Measurements from ENCODE around the gene FREM3.
"Not testable (repeated sequence)": the region's sequence is repeated elsewhere in the genome, so short reads cannot be mapped to it uniquely, and the experiment has no call there.

Gene FREM3

DNA sequence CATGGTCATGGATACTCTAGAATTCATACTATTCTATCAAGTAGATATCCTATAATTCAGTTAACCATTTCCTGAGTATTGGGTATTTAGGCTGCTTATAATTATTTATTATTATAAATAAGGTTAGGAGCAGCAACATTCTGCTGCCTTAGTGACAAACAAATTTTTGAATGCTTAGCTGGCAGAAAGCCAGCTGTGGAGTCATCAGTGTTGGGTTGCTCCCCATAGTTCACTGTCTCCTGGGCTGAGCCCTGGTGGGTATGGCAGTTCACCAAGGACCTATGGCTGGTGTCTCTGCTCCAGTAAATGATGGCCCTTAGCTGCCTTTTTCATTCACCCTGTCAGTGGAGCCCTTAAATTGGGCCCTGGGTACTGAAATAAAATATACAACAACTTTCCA is 125.1 kb downstream of the FREM3 start:
- DNase-seq, result peak in 1 of 2 experiments; percentile 2

DNA sequence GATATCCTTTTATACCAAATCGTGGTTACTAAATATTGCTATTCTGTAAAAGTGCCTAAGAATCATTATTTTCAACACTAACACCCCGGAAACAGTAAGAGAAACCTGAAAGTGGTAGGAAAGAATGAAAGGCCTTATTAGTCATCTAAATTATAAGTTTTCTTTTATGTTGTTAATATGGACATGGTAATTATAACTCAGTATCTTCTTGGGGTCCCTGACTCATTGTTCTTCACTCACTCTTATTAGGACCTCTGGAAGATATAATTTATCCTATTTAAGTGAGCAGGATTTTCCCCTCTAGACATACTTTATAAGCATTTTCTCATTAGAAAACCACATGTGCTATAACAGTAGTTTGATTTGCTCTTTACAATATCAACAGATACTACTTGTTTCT is 136.0 kb downstream of the FREM3 start:
- no peak for DNase-seq

DNA sequence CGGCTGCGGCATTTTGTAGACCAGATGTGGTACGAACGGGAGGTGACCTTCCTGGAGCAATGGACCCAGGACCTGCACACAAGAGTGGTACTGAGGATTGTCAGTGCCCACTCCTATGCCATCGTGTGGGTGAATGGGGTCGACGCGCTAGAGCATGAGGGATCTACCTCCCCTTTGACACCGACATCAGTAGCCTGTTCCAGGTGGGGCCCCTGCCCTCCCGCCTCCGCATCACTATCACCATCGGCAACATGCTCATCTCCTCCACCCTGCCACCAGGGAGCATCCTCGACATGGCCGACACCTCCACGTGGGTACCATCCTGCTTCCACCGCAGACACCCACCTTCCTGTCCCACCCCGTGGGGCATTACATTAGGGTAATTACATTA is 140.7 kb downstream of the FREM3 start:
- DNase-seq, result peak; percentile 35 to 49

DNA sequence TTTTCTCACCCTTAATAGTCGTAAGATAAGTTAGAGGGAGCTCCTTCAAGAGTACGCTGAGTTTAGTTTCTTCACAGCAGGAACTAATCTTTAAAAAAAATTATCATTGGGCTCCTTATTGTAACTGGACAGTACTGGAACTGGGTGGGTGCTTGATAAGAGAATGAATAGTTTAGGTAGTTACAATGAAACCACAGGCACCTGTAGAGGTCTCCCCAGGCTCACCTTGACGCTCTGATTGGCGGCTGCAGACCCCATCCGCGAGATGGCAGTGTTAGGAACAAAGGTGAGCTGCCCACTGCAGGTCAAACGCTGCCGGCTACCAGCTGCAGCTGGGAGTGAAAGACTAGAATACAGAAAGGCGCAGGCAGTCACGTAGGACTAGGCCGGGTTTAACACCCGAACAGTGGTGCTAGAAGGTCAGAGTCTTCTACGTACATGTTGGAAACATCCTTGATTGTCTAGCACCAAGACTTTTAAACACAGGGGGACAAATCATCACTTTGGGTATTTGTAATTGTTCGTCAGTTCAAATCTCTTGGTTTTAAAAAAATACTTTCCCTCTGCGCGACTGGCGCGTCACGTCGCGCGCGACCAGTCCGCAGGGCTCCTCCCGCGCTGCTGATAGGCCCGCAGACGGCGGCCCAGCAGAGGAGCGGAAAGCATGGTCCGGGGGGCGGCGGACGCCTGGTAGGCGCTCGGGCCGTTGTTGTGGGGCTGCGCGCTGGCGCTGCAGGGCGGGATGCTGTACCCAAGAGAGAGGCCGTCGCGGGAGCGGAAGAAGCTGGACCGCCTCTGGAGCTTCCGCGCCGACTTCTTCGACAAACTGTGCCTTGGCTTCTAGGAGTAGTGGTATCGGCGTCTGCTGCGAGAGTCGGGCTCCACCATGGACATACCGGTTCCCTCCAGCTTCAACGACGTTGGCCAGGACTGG is 141.4 kb downstream of the FREM3 start:
- peak; percentile 66 to 86 for DNase-seq

DNA sequence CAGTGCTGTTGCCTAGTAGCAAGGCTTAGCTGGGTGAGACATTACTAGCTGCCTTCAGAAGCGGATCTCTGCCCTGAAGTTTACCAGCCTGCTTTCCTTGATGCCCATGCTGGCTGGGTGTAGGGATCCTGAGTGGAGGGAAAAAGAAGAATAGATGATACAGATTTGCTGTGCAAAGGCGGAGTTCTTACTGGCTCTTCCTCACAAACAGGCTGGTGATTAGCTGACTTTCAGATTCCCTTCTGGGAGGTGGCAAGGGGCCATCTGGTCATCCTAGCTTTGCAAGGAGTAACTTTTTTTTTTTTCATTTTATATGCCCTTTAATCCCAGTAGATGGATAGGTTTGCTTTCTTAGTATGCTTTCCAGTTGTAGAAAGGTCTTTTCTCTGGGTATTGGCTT is 142.2 kb downstream of the FREM3 start:
- DNase-seq, result no peak

- DNase-seq, result no peak
Observed at GRCh38 chr4:143555676-143556075, 144.8 kb downstream of the FREM3 start.

DNA sequence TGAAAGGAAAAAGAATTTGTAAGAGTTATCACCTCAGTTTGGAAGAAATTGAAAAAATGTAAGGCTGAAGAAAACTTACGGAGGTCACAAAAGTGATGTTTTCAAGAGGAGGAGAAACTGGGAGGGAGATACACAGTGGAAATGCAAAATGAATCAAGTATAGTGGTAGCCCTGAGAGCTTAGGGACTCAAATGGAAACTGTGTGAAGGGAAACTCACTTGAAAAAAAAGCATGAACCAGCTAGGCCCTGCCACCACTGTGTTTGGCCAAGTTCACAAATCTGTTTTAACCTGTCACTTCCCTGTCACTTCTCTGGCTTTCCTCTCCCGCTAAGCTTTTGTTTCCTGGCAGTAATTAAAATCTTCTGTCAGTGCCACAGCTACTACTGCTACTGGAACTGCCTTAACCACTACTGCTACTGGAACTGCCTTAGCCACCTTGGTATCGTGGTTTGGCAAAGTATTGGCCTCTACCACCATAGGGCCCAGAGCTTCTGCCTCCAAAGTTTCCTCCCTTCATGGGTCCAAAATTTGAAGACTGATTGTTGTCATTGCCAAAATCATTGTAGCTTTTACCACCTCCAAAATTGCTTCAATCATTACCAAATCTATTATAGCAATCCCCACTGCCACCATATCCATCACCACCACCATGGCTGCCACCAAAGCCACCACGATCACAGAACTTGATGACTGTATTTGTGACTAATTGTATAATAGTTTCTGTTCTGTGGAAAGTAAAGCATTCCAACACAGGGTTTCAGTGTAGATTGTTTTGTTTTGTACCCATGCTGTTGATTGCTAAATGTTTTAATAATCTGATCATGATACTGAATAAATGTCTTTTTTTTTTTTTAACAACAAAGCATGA is 145.5 kb downstream of the FREM3 start:
- DNase-seq, result no peak

DNA sequence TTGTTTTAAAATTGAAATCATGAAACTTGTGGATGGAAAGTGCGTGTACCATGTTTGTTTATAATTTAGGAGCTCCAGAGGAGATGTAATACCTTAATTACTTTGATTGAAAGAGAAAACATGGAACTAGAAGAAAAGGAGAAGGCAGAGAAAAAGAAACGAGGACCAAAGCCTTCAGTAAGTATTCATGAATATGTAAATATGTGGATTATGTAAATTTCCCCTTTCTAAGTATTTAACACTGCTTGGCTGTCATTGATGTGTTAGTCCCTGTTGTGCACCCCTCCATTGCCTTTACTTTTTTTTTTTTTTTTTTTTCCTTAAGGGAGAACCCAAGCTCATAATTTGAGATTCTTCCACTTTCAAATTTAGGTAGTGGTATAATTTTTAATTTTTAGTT is 150.5 kb downstream of the FREM3 start:
- no peak for DNase-seq

DNA sequence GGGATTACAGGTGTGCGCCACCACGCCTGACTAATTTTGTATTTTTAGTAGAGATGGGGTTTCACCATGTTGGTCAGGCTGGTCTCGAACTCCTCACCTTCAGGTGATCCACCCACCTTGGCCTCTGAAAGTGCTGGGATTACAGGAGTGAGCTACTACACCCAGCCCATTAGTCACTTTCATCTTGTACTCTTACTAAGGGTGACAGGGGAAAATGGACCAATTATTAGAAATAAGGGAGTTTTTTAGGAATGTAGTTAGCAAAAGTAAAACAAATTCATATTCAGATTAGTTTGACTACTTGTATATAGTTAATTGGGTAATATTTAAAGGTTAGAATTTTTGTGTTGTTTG is 160.8 kb downstream of the FREM3 start:
- DNase-seq, result no peak

GRCh38 chr4:143538979-143539669 is 161.4 kb downstream of the FREM3 start:
- DNase-seq, result no peak

- DNase-seq, result peak in 1 of 2 experiments; percentile 2
Observed at GRCh38 chr4:143531788-143532491, 168.5 kb downstream of the FREM3 start.

DNA sequence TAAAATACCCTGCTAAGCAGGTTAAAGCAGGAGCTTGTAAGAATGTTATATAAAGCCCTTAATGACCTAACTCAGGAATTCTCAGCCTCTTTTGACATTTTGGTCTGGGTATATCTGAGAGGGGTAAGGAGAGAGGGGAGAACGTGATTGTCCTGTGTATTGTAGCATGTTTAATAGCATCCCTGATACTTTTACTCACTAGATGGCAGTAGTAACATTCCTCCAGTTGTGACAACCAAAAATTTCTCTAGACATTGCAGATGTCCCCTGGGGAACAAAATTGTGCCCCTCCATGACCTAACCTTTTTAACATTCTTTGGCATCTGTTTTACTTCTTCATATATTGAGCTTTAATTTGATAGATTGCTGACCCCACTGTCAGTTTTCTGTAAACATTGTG is 169.1 kb downstream of the FREM3 start:
- no peak for DNase-seq

DNA sequence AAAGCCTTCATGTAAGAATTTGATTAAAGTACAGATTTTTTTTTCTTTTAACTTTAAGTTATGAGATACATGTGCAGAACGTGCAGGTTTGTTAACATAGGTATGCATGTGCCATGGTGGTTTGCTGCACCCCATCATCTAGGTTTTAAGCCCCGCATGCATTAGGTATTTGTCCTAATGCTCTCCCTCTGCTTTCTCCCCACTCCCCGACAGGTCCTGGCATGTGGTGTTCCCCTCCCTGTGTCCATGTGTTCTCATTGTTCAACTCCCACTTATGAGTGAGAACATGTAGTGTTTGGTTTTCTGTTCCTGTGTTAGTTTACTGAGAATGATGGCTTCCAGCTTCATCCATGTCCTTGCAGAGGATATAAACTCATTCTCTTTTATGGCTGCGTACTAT is 172.4 kb downstream of the FREM3 start:
- DNase-seq, result not testable (repeated sequence)
